GM20000 (cell line): ENCODE data around the gene TRMT61B.

ENCODE experiments used
- DNase-seq: peaks from one replicate; pipeline ENCODE4 v3.0.0; 2012; ENCODE audit warnings: low spot score
- TF ChIP-seq, protein P1 (sequence below): IDR thresholded peaks from 2 replicates; pipeline ENCODE4 v1.5.1; 2012; ENCODE audit warnings: mild to moderate bottlenecking, control low read depth; ENCODE audit errors: extremely low read depth, missing control alignments

TRMT61B gene

DNA sequence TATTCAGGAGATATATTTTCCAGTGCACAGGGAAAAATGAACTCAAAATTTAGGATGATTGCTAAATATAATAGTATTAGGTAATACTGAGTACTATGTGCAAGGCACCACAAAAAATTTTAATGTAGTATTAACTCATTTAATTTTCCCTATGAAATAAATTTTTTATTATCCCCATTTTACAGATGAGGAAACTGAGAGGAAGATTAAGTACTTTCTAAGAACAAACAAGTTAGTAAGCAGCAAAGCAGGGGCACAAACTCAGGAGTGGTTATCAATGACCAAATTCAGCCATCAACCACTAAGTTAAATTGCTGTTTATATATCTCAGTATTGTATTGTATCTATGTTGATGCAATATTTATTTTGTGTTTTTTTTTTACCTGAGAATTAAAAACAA lies 45.2 kb downstream of the TRMT61B start:
- TF ChIP-seq, protein P1, sequence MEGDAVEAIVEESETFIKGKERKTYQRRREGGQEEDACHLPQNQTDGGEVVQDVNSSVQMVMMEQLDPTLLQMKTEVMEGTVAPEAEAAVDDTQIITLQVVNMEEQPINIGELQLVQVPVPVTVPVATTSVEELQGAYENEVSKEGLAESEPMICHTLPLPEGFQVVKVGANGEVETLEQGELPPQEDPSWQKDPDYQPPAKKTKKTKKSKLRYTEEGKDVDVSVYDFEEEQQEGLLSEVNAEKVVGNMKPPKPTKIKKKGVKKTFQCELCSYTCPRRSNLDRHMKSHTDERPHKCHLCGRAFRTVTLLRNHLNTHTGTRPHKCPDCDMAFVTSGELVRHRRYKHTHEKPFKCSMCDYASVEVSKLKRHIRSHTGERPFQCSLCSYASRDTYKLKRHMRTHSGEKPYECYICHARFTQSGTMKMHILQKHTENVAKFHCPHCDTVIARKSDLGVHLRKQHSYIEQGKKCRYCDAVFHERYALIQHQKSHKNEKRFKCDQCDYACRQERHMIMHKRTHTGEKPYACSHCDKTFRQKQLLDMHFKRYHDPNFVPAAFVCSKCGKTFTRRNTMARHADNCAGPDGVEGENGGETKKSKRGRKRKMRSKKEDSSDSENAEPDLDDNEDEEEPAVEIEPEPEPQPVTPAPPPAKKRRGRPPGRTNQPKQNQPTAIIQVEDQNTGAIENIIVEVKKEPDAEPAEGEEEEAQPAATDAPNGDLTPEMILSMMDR: no peak
- DNase-seq: no peak

DNA sequence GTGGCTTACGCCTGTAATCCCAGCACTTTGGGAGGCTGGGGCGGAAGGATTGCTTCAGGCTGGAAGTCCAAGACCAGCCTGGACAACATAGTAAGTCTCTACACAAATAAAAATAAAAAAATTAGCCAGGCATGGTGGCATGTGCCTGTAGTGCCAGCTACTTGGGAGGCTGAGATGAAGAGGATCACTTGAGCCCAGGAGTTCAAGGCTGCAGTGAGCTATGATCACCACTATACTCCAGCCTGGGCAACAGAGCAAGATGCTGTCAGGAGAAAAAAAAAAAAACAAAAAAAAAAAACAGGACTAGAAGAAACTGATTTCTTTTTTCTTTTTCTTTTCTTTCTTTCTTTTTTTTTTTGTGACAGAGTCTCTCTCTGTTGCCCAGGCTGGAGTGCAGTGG lies 45.9 kb downstream of the TRMT61B start:
- no peak for DNase-seq
- TF ChIP-seq, protein P1: no peak

DNA sequence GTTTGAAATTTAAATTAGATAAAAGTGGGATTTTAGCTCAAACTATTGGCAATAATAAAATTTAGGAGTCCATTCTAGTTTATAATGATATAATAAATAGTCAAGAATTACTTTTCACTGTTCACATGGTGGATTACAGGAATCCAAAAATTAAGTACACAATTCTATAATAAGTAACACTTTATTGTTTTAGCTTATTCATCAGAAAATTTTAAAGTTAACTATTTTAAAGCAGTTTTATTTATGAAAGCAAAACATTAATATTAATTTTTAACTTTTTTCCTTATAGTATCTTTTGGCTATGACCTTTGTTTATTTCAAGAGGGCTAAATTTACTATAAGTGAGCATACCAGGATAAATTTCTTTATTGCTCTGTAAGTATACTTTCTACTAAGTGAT lies 48.1 kb downstream of the TRMT61B start:
- DNase-seq: no peak
- TF ChIP-seq, protein P1: no peak

DNA sequence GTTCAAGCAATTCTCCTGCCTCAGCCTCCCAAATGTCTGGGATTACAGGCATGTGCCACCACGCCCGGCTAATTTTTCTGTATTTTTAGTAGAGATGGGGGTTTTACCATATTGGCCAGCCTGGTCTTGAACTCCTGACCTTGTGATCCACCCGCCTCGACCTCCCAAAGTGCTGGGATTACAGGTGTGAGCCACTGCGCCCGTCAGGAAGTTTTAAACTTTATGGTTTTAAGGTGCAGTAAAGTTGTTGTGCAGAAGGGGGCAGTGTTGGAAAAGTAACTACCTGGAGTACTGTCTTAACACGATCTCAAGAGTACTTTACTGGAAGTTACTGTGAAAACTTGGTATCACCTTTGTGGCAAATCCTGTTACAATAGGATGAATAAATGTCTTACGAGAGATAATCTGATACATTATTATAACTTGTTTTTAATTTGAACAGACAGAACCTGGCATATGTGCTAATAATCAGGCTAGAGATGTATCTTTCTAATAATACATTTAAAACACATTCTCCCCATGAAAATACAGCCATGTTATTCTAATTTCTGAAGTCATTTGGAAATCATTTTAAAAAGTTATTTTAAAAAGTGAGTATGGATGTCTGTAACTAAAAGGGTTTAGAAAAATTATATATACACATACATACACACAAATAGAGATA lies 48.7 kb downstream of the TRMT61B start:
- DNase-seq: peak; percentile 41
- TF ChIP-seq, protein P1: peak; percentile 53

DNA sequence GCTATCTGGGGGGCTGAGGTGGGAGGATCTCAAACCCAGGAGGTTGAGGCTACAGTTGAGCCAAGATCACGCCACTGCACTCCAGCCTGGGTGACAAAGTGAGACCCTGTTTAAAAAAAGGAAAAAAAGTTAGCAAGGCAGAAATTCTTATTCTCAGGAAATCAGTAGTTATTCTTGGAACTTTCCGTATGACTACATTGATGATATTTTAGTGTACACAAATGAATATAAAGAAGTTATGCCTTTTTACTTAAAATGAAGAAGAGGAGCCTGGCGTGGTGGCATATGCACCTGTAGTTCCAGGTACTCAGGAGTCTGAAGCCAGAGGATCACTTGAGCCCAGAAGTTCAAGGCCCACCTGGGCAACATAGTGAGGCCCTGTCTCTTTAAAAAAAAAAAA lies 52.1 kb downstream of the TRMT61B start:
- TF ChIP-seq, protein P1: no peak
- no peak for DNase-seq

DNA sequence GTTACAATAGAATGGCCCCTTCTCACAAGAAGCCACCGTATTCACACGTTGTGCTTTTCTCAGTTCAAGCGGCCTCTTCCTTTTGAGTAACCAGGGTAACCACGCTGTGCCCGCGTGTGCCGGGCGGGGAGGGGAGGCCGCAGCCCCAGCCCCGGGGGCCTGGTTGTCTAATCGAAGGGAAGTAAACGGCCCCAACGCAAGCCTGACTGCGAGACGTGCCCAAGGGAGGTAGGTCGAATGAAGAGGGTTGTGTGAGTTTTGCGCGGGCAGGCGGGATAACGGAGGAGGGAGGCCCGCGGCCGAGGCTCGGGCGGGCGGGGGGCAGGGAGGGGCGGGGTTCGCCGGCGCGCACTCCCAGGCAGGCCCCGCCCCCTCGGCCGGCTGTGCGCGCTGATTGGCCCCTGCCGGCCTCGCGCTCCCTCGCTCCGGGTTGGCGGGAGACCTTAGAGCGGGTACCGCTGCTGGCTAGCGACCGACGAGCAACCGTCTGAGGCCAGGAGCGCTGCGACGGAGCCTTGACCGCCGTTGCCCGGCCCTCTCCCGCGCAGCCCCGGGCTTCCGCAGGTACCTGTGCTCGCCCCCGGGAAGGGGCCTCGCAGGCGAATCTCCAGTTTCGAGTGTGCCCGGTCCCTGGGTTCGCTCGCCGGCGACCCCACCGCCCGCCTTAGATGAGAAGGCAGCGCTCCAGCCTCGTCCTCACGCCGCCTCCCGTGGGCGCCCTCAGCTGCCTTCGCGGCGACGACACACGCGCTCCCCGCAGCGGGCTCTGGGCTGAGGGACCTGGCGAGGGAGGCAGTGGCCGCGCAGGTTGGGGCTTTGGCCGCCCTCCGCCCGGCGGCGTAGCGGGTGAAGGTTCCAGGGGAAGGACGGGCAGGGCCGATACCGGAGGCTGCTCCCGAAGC lies 59.5 kb downstream of the TRMT61B start, which contains the start of gene SPDYA:
Gene SPDYA (plus strand): TSS at position 451 of the 902 bp plus-strand sequence. CDS start 5,181 bp downstream, outside the sequence.
- DNase-seq: peak; percentile 91
- TF ChIP-seq, protein P1: no peak

DNA sequence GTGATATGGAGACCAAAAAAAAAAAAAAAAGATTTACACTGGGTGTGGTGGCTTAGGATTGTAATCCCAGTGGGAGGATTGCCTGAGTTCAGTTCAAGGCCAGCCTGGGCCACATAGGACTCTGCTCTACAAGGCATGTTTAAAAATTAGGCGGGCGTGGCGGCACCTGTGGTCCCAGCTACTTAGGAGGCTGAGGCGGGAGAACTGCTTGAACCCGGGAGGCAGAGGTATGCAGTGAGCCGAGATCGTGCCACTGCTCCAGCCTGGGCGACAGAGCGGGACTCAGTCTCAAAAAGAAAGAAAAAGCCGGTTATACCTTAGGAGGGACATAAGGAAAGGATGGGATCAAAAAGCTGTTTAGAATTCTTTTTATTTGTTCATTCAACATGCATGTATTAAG lies 60.2 kb downstream of the TRMT61B start:
- DNase-seq: no peak
- TF ChIP-seq, protein P1: no peak
